Neural cell (in vitro differentiated cells): ENCODE measurements around the gene EYA2.

ENCODE experiments used
- EP300 ChIP-seq: fragments of 450-650 bp; conservative IDR thresholded peaks from 2 replicates; pipeline ENCODE4 v1.6.1; 2014; ENCODE audit warnings: antibody characterized with exemption, mild to moderate bottlenecking, moderate library complexity; ENCODE audit not compliant: poor library complexity, severe bottlenecking
- EZH2 ChIP-seq: fragments of 200-600, 300-800 bp; shearing (Covaris generic), sonication (generic); IDR thresholded peaks from 2 replicates; pipeline ENCODE4 v1.6.1; 2014; ENCODE audit warnings: antibody characterized with exemption, low read length, borderline replicate concordance, mild to moderate bottlenecking; ENCODE audit not compliant: insufficient read depth, poor library complexity, severe bottlenecking
- TAF1 ChIP-seq: IDR thresholded peaks from 2 replicates; pipeline ENCODE4 v1.6.1; 2012; ENCODE audit warnings: low read depth
- TF ChIP-seq, protein P1 (sequence below): fragments of 450-650 bp; IDR thresholded peaks from 2 replicates; pipeline ENCODE4 v1.5.1; 2014; ENCODE audit warnings: antibody characterized with exemption, mild to moderate bottlenecking, moderate library complexity; ENCODE audit not compliant: poor library complexity, severe bottlenecking

DNA sequence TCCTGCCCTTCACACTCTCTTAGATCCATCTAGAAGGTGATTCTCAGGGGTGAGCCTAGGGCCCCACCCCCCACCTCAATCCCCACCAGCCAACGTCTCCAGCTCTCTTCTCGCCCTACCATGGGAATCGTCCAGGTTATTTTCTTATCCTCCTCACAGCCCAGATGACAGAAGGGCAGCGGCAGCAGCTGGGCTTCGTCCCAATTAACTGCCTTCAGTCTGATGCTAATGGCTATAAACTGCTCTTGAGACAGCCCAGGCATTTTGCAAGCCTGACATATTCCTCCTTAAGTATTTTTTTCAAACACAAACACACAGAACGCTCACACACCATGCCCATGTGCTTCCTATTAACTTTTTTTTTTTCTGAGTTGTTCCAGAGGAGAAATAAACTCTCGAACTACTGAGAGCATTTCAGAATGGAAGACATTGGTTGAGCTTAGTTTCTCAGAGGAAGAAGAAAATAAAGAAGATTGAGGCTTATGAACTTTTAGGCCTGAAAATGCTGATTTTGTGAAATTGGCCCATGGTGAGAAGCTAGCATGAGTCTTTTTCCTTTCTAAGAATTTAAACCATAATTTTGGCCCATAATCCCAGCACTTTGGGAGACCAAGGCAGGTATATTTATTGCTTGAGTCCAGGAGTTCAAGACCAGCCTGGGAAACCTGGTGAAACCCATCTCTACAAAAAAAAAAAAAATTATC is 124.6 kb downstream of the EYA2 start:
- TF ChIP-seq EP300 (no peak), TAF1 (no peak), EZH2 (no peak)
- TF ChIP-seq, protein P1, sequence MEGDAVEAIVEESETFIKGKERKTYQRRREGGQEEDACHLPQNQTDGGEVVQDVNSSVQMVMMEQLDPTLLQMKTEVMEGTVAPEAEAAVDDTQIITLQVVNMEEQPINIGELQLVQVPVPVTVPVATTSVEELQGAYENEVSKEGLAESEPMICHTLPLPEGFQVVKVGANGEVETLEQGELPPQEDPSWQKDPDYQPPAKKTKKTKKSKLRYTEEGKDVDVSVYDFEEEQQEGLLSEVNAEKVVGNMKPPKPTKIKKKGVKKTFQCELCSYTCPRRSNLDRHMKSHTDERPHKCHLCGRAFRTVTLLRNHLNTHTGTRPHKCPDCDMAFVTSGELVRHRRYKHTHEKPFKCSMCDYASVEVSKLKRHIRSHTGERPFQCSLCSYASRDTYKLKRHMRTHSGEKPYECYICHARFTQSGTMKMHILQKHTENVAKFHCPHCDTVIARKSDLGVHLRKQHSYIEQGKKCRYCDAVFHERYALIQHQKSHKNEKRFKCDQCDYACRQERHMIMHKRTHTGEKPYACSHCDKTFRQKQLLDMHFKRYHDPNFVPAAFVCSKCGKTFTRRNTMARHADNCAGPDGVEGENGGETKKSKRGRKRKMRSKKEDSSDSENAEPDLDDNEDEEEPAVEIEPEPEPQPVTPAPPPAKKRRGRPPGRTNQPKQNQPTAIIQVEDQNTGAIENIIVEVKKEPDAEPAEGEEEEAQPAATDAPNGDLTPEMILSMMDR, result no peak
